Measurements from ENCODE around the gene TBCE.

The TBCE gene

GRCh38 chr1:235367000-235367908, at the start of gene TBCE:
TBCE (plus strand) TSS chr1:235367427; CDS start chr1:235380050, 12,623 bp downstream.
- peak; percentile 97 to 98 for DNase-seq

GRCh38 chr1:235319255-235319654, 48.0 kb upstream of the TBCE start:
- no peak for DNase-seq

- no peak for DNase-seq
Observed at GRCh38 chr1:235320521-235321179, 46.6 kb upstream of the TBCE start.

- no peak for DNase-seq
Observed at GRCh38 chr1:235324296-235324695, 42.9 kb upstream of the TBCE start.

- no peak for DNase-seq
Observed at GRCh38 chr1:235325139-235325538, 42.1 kb upstream of the TBCE start.

- DNase-seq = no peak
Observed at GRCh38 chr1:235325854-235326253, 41.4 kb upstream of the TBCE start.

- DNase-seq = peak in 1 of 2 experiments; percentile 27
Observed at GRCh38 chr1:235326719-235327558, 40.3 kb upstream of the TBCE start.

GRCh38 chr1:235327559-235328270, 39.5 kb upstream of the TBCE start, which contains the start of gene ARID4B:
ARID4B (minus strand) TSS chr1:235328179; CDS start chr1:235326919, 1,260 bp downstream.
- DNase-seq = peak in 1 of 2 experiments; percentile 74

GRCh38 chr1:235328271-235329138, 38.7 kb upstream of the TBCE start, which contains the start of gene GGPS1:
GGPS1 (plus strand) TSS chr1:235328570; CDS start chr1:235335265, 6,695 bp downstream.
- DNase-seq = peak; percentile 99 to 100

- DNase-seq = peak in 1 of 2 experiments; percentile 20
Observed at GRCh38 chr1:235329139-235329902, 37.9 kb upstream of the TBCE start.

GRCh38 chr1:235330918-235331285, 36.3 kb upstream of the TBCE start:
- DNase-seq = no peak

GRCh38 chr1:235331401-235331800, 35.8 kb upstream of the TBCE start:
- DNase-seq = no peak

- no peak for DNase-seq
Observed at GRCh38 chr1:235336903-235337302, 30.3 kb upstream of the TBCE start.

GRCh38 chr1:235339746-235340145, 27.5 kb upstream of the TBCE start:
- no peak for DNase-seq

- no peak for DNase-seq
Observed at GRCh38 chr1:235341334-235341733, 25.9 kb upstream of the TBCE start.

- no peak for DNase-seq
Observed at GRCh38 chr1:235342039-235342438, 25.2 kb upstream of the TBCE start.

- no peak for DNase-seq
Observed at GRCh38 chr1:235342471-235342870, 24.8 kb upstream of the TBCE start.

GRCh38 chr1:235343726-235344125, 23.5 kb upstream of the TBCE start:
- no peak for DNase-seq

GRCh38 chr1:235351441-235351840, 15.8 kb upstream of the TBCE start:
- DNase-seq = no peak

GRCh38 chr1:235351898-235352297, 15.3 kb upstream of the TBCE start:
- DNase-seq = no peak

All from SHP77 (cell line).